GM21737 (cell line): ENCODE measurements around the gene CDH23.

Source experiments
- ATAC-seq: cut with Tn5 transposase; IDR thresholded peaks from one replicate; pipeline ENCODE4 v1.9.1; 2021; ENCODE audit warnings: mild to moderate bottlenecking, moderate library complexity; ENCODE audit not compliant: unreplicated experiment

Gene CDH23

GRCh38 chr10:71369602-71370001, 27.1 kb upstream of the CDH23 start:
- no peak for ATAC-seq

- ATAC-seq, result no peak
Observed at GRCh38 chr10:71370031-71370430, 26.7 kb upstream of the CDH23 start.

GRCh38 chr10:71371750-71372166, 25.0 kb upstream of the CDH23 start:
- ATAC-seq, result peak; percentile 57

- ATAC-seq, result peak; percentile 35
Observed at GRCh38 chr10:71372882-71373495, 23.7 kb upstream of the CDH23 start.

- no peak for ATAC-seq
Observed at GRCh38 chr10:71374481-71375233, 22.1 kb upstream of the CDH23 start.

- ATAC-seq, result no peak
Observed at GRCh38 chr10:71375952-71376351, 20.8 kb upstream of the CDH23 start.

- ATAC-seq, result no peak
Observed at GRCh38 chr10:71378336-71379117, 18.2 kb upstream of the CDH23 start.

GRCh38 chr10:71379118-71379766, 17.5 kb upstream of the CDH23 start:
- no peak for ATAC-seq

GRCh38 chr10:71380841-71381240, 15.9 kb upstream of the CDH23 start:
- no peak for ATAC-seq

GRCh38 chr10:71381611-71382010, 15.1 kb upstream of the CDH23 start:
- ATAC-seq, result no peak

GRCh38 chr10:71382028-71382427, 14.7 kb upstream of the CDH23 start:
- ATAC-seq, result no peak

- ATAC-seq, result no peak
Observed at GRCh38 chr10:71382757-71383156, 14.0 kb upstream of the CDH23 start.

- no peak for ATAC-seq
Observed at GRCh38 chr10:71383972-71384687, 12.6 kb upstream of the CDH23 start.

GRCh38 chr10:71388171-71388570, 8.5 kb upstream of the CDH23 start:
- no peak for ATAC-seq

GRCh38 chr10:71388583-71389310, 8.0 kb upstream of the CDH23 start:
- no peak for ATAC-seq

- ATAC-seq, result no peak
Observed at GRCh38 chr10:71389768-71390460, 6.8 kb upstream of the CDH23 start.

GRCh38 chr10:71390461-71390835, 6.3 kb upstream of the CDH23 start:
- ATAC-seq, result no peak

GRCh38 chr10:71390921-71391690, 5.6 kb upstream of the CDH23 start:
- no peak for ATAC-seq

GRCh38 chr10:71391701-71392100, 5.0 kb upstream of the CDH23 start:
- no peak for ATAC-seq
